HCT116 (cell line): ENCODE results near the gene SLC15A3. TPM values are rescaled to one million over a fixed set of nuclear protein-coding genes. Genes with fewer than 3 reads are reported as not detected.
"Not testable (repeated sequence)": the region's sequence is repeated elsewhere in the genome, so short reads cannot be mapped to it uniquely, and the experiment has no call there.

Source experiments
- ATAC-seq: fragments of 200-7000 bp; cut with Tn5 transposase; 2 replicates; pipeline ENCODE4 v1.9.1; 2020; ENCODE audit warnings: mild to moderate bottlenecking, moderate library complexity
- BruUV-seq: library from RNA; stranded (reverse); fragments of 400-500 nt; replicated peaks from 2 replicates; lab custom pipeline; 2021; lab: Mats Ljungman, UMichigan
- CTCF ChIA-PET: fragments of 300-600 bp; sonication (Branson Sonifier 250); formaldehyde crosslinking; loops from one replicate; lab custom pipeline; 2021; ENCODE audit warnings: antibody characterized with exemption; lab: Charles Lee
- POLR2A ChIA-PET: fragments of 300-600, 350-600 bp; sonication (Branson Sonifier 250); formaldehyde crosslinking; loops from one replicate; lab custom pipeline; 2021; ENCODE audit warnings: antibody characterized with exemption; lab: Charles Lee
- RAD21 ChIA-PET, 2 experiments: fragments of 300-600 bp; sonication (Branson Sonifier 250); formaldehyde crosslinking; loops; one replicate each; lab custom pipeline; 2023; ENCODE audit warnings: low total read pairs in 2 of 2; ENCODE audit not compliant: uncharacterized antibody in 2 of 2, unreplicated experiment in 2 of 2, low non-redundant PET in 1 of 2; lab: Charles Lee
- DNase-seq: peaks from one replicate; pipeline ENCODE4 v3.0.0-alpha.2; 2010; ENCODE audit warnings: low read depth, low spot score
- H2AFZ ChIP-seq: fragments of 200-600 bp; shearing (Covaris generic), sonication (generic); 2 replicates; pipeline ENCODE4 v1.6.1; 2017; ENCODE audit warnings: low read depth, mixed run types, mixed read lengths, antibody characterized with exemption, low read length; ENCODE audit not compliant: poor library complexity, severe bottlenecking
- H3K27ac ChIP-seq: 2 replicates; pipeline ENCODE4 v1.5.1; 2012; ENCODE audit warnings: low read depth, low read length
- H3K27me3 ChIP-seq: fragments of 200-600 bp; sonication (generic); 2 replicates; pipeline ENCODE4 v1.6.1; 2016; ENCODE audit warnings: mixed run types, low read length, mixed read lengths; ENCODE audit not compliant: insufficient read depth
- H3K36me3 ChIP-seq, 2 experiments: fragments of 200-500 bp in 1 of 2; fragments of 200-600 bp in 1 of 2; sonication (Bioruptor generic) in 1 of 2; sonication (generic) in 1 of 2; 2 replicates each; pipeline versions ENCODE4 v1.5.1 to v1.6.1; 2014 to 2016; ENCODE audit warnings: low read length in 2 of 2, inconsistent platforms in 1 of 2, mixed read lengths in 1 of 2, mixed run types in 1 of 2; ENCODE audit not compliant: insufficient read depth in 2 of 2, control insufficient read depth in 1 of 2
- H3K4me1 ChIP-seq, 2 experiments: fragments of 200-600 bp in 1 of 2; sonication (generic) in 1 of 2; 2 replicates each; pipeline versions ENCODE4 v1.5.1 to v1.6.1; 2012 to 2017; ENCODE audit warnings: low read length in 2 of 2, inconsistent platforms in 1 of 2, mild to moderate bottlenecking in 1 of 2, mixed read lengths in 1 of 2, mixed run types in 1 of 2, moderate library complexity in 1 of 2; ENCODE audit not compliant: insufficient read depth in 2 of 2, control insufficient read depth in 1 of 2
- H3K4me2 ChIP-seq: fragments of 200-600 bp; sonication (generic); 2 replicates; pipeline ENCODE4 v1.6.1; 2017; ENCODE audit warnings: mixed run types, low read length, mixed read lengths
- H3K4me3 ChIP-seq, 2 experiments: fragments of 200-600 bp in 1 of 2; sonication (generic) in 1 of 2; replicated peaks in 1 of 2; 2 replicates each; pipeline ENCODE4 v1.5.1; 2011 to 2016; ENCODE audit warnings: low read length in 2 of 2, control low read depth in 1 of 2, low read depth in 1 of 2, mild to moderate bottlenecking in 1 of 2, mixed read lengths in 1 of 2, mixed run types in 1 of 2
- H3K79me2 ChIP-seq: fragments of 200-600 bp; sonication (generic); 2 replicates; pipeline ENCODE4 v1.6.1; 2017; ENCODE audit warnings: mild to moderate bottlenecking, mixed run types, low read length, moderate library complexity, mixed read lengths; ENCODE audit not compliant: insufficient read depth
- H3K9ac ChIP-seq: fragments of 200-600 bp; sonication (generic); 2 replicates; pipeline ENCODE4 v1.6.1; 2016; ENCODE audit warnings: low read length, mixed read lengths
- H3K9me2 ChIP-seq: fragments of 200-600 bp; sonication (generic), shearing (Covaris generic); 2 replicates; pipeline ENCODE4 v1.6.1; 2017; ENCODE audit warnings: mixed run types, mild to moderate bottlenecking, moderate library complexity; ENCODE audit not compliant: insufficient read depth
- H3K9me3 ChIP-seq, 2 experiments: fragments of 200-500 bp in 1 of 2; fragments of 200-600 bp in 1 of 2; sonication (Bioruptor generic) in 1 of 2; sonication (generic) in 1 of 2; 2 replicates each; pipeline ENCODE4 v1.6.1; 2014 to 2017; ENCODE audit warnings: low read length in 2 of 2, mixed read lengths in 2 of 2, inconsistent platforms in 1 of 2, low read depth in 1 of 2, mild to moderate bottlenecking in 1 of 2, mixed run types in 1 of 2, moderate library complexity in 1 of 2; ENCODE audit not compliant: control insufficient read depth in 1 of 2, insufficient read depth in 1 of 2
- H4K20me1 ChIP-seq: fragments of 200-600 bp; sonication (generic), shearing (Covaris generic); 2 replicates; pipeline ENCODE4 v1.6.1; 2017; ENCODE audit warnings: mixed run types, mild to moderate bottlenecking, moderate library complexity; ENCODE audit not compliant: insufficient read depth
- CBX3 ChIP-seq: IDR thresholded peaks from 2 replicates; pipeline ENCODE4 v1.6.1; 2012; ENCODE audit warnings: low read depth
- CEBPB ChIP-seq: IDR thresholded peaks from 2 replicates; pipeline ENCODE4 v1.6.1; 2012; ENCODE audit warnings: low read depth
- CTCF ChIP-seq, 3 experiments: fragments of 200-600 bp in 1 of 3; sonication (generic) in 1 of 3; IDR thresholded peaks in 2 of 3; conservative IDR thresholded peaks in 1 of 3; 2 replicates each; pipeline ENCODE4 v1.5.1; 2012 to 2017; ENCODE audit warnings: low read depth in 2 of 3, low read length in 2 of 3, antibody characterized with exemption in 1 of 3, borderline replicate concordance in 1 of 3, control low read depth in 1 of 3, mild to moderate bottlenecking in 1 of 3, mixed read lengths in 1 of 3, mixed run types in 1 of 3, moderate library complexity in 1 of 3; ENCODE audit not compliant: insufficient read depth in 1 of 3
- EGR1 ChIP-seq: IDR thresholded peaks from 2 replicates; pipeline ENCODE4 v1.6.1; 2012; ENCODE audit warnings: low read depth
- EZH2 ChIP-seq: fragments of 200-600 bp; sonication (generic); IDR thresholded peaks from 2 replicates; pipeline ENCODE4 v1.6.1; 2017; ENCODE audit warnings: antibody characterized with exemption, mixed run types
- EZH2phosphoT487 ChIP-seq: fragments of 200-600 bp; IDR thresholded peaks from 2 replicates; pipeline ENCODE4 v1.6.1; 2018; ENCODE audit warnings: antibody characterized with exemption, borderline replicate concordance
- FOSL1 ChIP-seq: IDR thresholded peaks from 2 replicates; pipeline ENCODE4 v1.6.1; 2012; ENCODE audit warnings: low read depth
- MAX ChIP-seq: IDR thresholded peaks from 2 replicates; pipeline ENCODE4 v1.6.1; 2012
- POLR2A ChIP-seq: IDR thresholded peaks from 2 replicates; pipeline ENCODE4 v1.7.0; 2011; ENCODE audit warnings: borderline replicate concordance; ENCODE audit not compliant: insufficient read depth, insufficient read length; ENCODE audit errors: extremely low read depth
- RAD21 ChIP-seq: IDR thresholded peaks from 2 replicates; pipeline ENCODE4 v1.6.1; 2012; ENCODE audit warnings: low read depth, mild to moderate bottlenecking
- SIN3A ChIP-seq: IDR thresholded peaks from 2 replicates; pipeline ENCODE4 v1.6.1; 2012; ENCODE audit warnings: low read depth
- SP1 ChIP-seq: IDR thresholded peaks from 2 replicates; pipeline ENCODE4 v1.6.1; 2012; ENCODE audit warnings: low read depth
- SRF ChIP-seq: IDR thresholded peaks from 2 replicates; pipeline ENCODE4 v1.6.1; 2012; ENCODE audit warnings: low read depth
- TCF7L2 ChIP-seq: IDR thresholded peaks from 2 replicates; pipeline ENCODE4 v1.7.0; 2011; ENCODE audit warnings: borderline replicate concordance, inconsistent platforms; ENCODE audit not compliant: insufficient read depth, insufficient read length; ENCODE audit errors: extremely low read depth
- YY1 ChIP-seq: IDR thresholded peaks from 2 replicates; pipeline ENCODE4 v1.6.1; 2011; ENCODE audit warnings: low read length, low read depth, moderate library complexity, mild to moderate bottlenecking; ENCODE audit not compliant: insufficient replicate concordance; ENCODE audit errors: extremely low read depth
- ZNF274 ChIP-seq: fragments of 200-500 bp; sonication (Bioruptor generic); IDR thresholded peaks from 2 replicates; pipeline ENCODE4 v1.6.1; 2014; ENCODE audit warnings: mild to moderate bottlenecking, low read depth, low read length, inconsistent platforms
- intact Hi-C: fragments of 100-400 bp; cut with micrococcal nuclease; formaldehyde crosslinking; loops from 2 replicates; pipeline ENCODE4 v1.10.0; 2022
- total RNA-seq: library from RNA; stranded (reverse); gene quantifications from one replicate; pipeline ENCODE4 v1.2.1, GENCODE V29; 2021; ENCODE audit not compliant: unreplicated experiment
- TF ChIP-seq, protein P1 (sequence below): IDR thresholded peaks from 2 replicates; pipeline ENCODE4 v1.6.1; 2011; ENCODE audit warnings: mild to moderate bottlenecking, low read length, moderate library complexity; ENCODE audit not compliant: insufficient replicate concordance; ENCODE audit errors: extremely low read depth
- TF ChIP-seq, protein P2 (sequence below): IDR thresholded peaks from 2 replicates; pipeline ENCODE4 v1.6.1; 2012

SLC15A3 gene
- total RNA-seq, 1 experiment from 2014 or later = not detected

- Histone ChIP-seq H3K9me2 (no peaks in the 10 kb centered on the region), H3K9me3 (no peaks in the 10 kb centered on the region), H2AFZ (no peak overlapping the region), H3K4me2 (no peak overlapping the region), H3K79me2 (no peaks in the 10 kb centered on the region), H3K9ac (no peak overlapping the region), H4K20me1 (no peaks in the 10 kb centered on the region), H3K4me1 (no peaks in the 10 kb centered on the region), H3K27ac (no peak overlapping the region), H3K4me3 (no peak overlapping the region), H3K36me3 (no peaks in the 10 kb centered on the region), H3K27me3 (no peaks in the 10 kb centered on the region; the same call in 1 of the 2 replicates)
- POLR2A ChIA-PET = no interaction called here
- DNase-seq = no peak
- no peak for ATAC-seq
- no TSS peak for BruUV-seq
- RAD21 ChIA-PET = no interaction called here
- CTCF ChIA-PET = no interaction called here
- no peak for TF ChIP-seq ZNF274
- TF ChIP-seq FOSL1 = no peak
- TF ChIP-seq MAX = no peak
- no peak for TF ChIP-seq EZH2phosphoT487
- TF ChIP-seq EGR1 = no peak
- TF ChIP-seq POLR2A = no peak
- TF ChIP-seq SP1 = no peak
- TF ChIP-seq CBX3 = no peak
- TF ChIP-seq CEBPB = no peak
- TF ChIP-seq EZH2 = no peak
- TF ChIP-seq SIN3A = no peak
- no peak for TF ChIP-seq SRF
- TF ChIP-seq, protein P1, sequence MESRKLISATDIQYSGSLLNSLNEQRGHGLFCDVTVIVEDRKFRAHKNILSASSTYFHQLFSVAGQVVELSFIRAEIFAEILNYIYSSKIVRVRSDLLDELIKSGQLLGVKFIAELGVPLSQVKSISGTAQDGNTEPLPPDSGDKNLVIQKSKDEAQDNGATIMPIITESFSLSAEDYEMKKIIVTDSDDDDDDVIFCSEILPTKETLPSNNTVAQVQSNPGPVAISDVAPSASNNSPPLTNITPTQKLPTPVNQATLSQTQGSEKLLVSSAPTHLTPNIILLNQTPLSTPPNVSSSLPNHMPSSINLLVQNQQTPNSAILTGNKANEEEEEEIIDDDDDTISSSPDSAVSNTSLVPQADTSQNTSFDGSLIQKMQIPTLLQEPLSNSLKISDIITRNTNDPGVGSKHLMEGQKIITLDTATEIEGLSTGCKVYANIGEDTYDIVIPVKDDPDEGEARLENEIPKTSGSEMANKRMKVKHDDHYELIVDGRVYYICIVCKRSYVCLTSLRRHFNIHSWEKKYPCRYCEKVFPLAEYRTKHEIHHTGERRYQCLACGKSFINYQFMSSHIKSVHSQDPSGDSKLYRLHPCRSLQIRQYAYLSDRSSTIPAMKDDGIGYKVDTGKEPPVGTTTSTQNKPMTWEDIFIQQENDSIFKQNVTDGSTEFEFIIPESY = no peak
- no peak for TF ChIP-seq RAD21
- TF ChIP-seq TCF7L2 = no peak
- no peak for TF ChIP-seq YY1
- TF ChIP-seq, protein P2, sequence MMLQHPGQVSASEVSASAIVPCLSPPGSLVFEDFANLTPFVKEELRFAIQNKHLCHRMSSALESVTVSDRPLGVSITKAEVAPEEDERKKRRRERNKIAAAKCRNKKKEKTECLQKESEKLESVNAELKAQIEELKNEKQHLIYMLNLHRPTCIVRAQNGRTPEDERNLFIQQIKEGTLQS = no peak
- TF ChIP-seq CTCF (IDR thresholded peaks at IDR 0.05 in 2 of 3, conservative IDR thresholded peaks at IDR 0.05 in 1 of 3; ENCODE audit: borderline replicate concordance in 1 of 3, insufficient read depth in 1 of 3, low read depth in 2 of 3, low read length in 2 of 3) = no peak
- intact Hi-C loops = no loop called here
Observed at GRCh38 chr11:60974726-60975125, 22.8 kb upstream of the SLC15A3 start.

- RAD21 ChIA-PET, BruUV-seq, H3K27ac ChIP-seq, POLR2A ChIA-PET, H3K4me3 ChIP-seq, H3K79me2 ChIP-seq, ATAC-seq, H3K9ac ChIP-seq, H3K4me2 ChIP-seq, intact Hi-C loops, H3K9me3 ChIP-seq, H3K4me1 ChIP-seq, CTCF ChIA-PET, H3K36me3 ChIP-seq, H4K20me1 ChIP-seq, DNase-seq, H2AFZ ChIP-seq, H3K9me2 ChIP-seq, H3K27me3 ChIP-seq: not testable (repeated sequence)
Observed at GRCh38 chr11:60974316-60974715, 22.3 kb upstream of the SLC15A3 start.
